Effector memory CD4-positive, alpha-beta T cell (primary cell): ENCODE results near the gene LAMA2.

Experiments
- DNase-seq, 3 donors: peaks; one replicate each; pipeline ENCODE4 v3.0.0-alpha.2; 2020
- H3K27ac ChIP-seq: 2 replicates; pipeline ENCODE4 v1.7.0; 2013; ENCODE audit warnings: mild to moderate bottlenecking, low read length, moderate library complexity; ENCODE audit not compliant: insufficient read depth, poor library complexity, severe bottlenecking
- H3K27me3 ChIP-seq: replicated peaks from 2 replicates; pipeline ENCODE4 v1.7.0; 2013; ENCODE audit warnings: mild to moderate bottlenecking, low read length; ENCODE audit not compliant: insufficient read depth, control insufficient read depth, poor library complexity, severe bottlenecking
- H3K36me3 ChIP-seq: 2 replicates; pipeline ENCODE4 v1.7.0; 2013; ENCODE audit warnings: mild to moderate bottlenecking, low read length, moderate library complexity; ENCODE audit not compliant: control insufficient read depth, insufficient read depth
- H3K4me1 ChIP-seq: 2 replicates; pipeline ENCODE4 v1.7.0; 2013; ENCODE audit warnings: low read length, mild to moderate bottlenecking; ENCODE audit not compliant: control insufficient read depth, insufficient read depth, poor library complexity, severe bottlenecking
- H3K4me3 ChIP-seq: 2 replicates; pipeline ENCODE4 v1.7.0; 2013; ENCODE audit warnings: low read length, low read depth, mild to moderate bottlenecking; ENCODE audit not compliant: insufficient read depth, poor library complexity, severe bottlenecking
- H3K9me3 ChIP-seq: 2 replicates; pipeline ENCODE4 v1.7.0; 2013; ENCODE audit warnings: mild to moderate bottlenecking, low read length, moderate library complexity; ENCODE audit not compliant: control insufficient read depth

The LAMA2 gene

DNA sequence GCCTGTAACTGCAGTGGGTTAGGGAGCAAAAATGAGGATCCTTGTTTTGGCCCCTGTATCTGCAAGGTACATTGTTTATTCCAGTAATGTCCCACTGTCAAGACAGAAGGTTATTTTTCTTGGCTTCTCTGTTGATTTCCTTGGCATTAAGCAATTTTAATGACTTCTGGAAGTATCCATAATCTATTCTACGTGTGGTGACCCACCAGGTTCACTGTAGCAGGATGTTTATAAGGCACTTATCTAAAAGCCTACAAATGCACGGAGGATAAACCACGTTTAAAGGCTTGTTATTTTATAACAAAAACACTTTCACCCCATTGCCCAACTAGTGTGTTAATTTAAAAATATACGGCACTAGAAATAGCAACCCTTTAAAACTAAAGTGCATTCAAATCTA is 294.9 kb downstream of the LAMA2 start:
- Histone ChIP-seq H3K36me3 (no peaks in the 10 kb centered on the region), H3K27ac (no peak overlapping the region), H3K4me1 (no peaks in the 10 kb centered on the region), H3K9me3 (no peaks in the 10 kb centered on the region), H3K27me3 (peaks cover 5% of the 10 kb centered on the region), H3K4me3 (no peak overlapping the region)
- DNase-seq, result no peak

DNA sequence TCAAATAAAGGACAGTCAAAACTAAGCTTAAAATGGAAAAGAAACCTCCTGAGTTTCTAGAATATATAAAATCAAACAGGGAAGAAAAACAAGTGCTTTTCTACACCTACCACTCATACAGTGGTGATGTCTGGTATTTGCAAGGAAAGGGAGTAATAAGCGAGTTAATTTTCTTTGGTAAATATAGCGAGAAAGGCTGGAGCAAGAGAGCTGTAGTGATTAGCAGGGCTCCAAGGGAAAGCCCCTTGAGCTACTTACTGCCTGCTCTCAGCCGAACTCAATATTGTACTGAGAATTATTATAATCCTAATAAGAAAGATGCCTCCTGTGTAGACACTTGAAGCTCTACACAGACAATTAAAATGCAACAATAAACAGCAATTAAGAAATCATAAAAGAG is 296.3 kb downstream of the LAMA2 start:
- Histone ChIP-seq H3K27ac (no peak overlapping the region), H3K4me1 (no peaks in the 10 kb centered on the region), H3K36me3 (no peaks in the 10 kb centered on the region), H3K4me3 (no peak overlapping the region), H3K27me3 (peaks cover 5% of the 10 kb centered on the region), H3K9me3 (no peaks in the 10 kb centered on the region)
- DNase-seq, result no peak

- no peak overlapping the region for H3K27ac ChIP-seq
- H3K36me3 ChIP-seq, result no peaks in the 10 kb centered on the region
- peaks cover 5% of the 10 kb centered on the region for H3K27me3 ChIP-seq
- no peak for DNase-seq
- H3K9me3 ChIP-seq, result no peaks in the 10 kb centered on the region
- no peak overlapping the region for H3K4me3 ChIP-seq
- H3K4me1 ChIP-seq, result no peaks in the 10 kb centered on the region
Measured at GRCh38 chr6:129181001-129181400, 298.1 kb downstream of the LAMA2 start.

DNA sequence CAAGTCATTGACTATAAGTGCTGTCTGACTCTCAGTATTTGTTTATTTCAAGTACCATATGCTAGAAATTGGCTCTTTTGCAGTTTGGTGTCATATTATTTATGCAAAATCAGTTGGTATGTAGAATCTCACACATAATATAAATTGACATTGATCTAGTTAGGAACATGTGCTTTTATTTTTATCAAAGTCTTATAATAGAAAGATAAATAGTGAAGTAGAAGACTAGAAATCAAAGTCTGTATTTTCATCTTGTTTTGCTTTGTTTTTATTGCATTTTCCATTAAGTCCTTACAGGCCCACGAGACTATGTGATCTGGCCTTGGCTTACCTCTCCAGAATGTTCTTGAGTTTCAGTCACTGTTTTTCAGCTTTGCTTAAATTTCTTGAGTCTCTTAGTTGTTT is 300.3 kb downstream of the LAMA2 start:
- H3K36me3 ChIP-seq, result no peaks in the 10 kb centered on the region
- no peak overlapping the region for H3K4me3 ChIP-seq
- H3K4me1 ChIP-seq, result no peaks in the 10 kb centered on the region
- H3K27me3 ChIP-seq, result no peaks in the 10 kb centered on the region
- H3K9me3 ChIP-seq, result no peaks in the 10 kb centered on the region
- no peak overlapping the region for H3K27ac ChIP-seq
- DNase-seq, result no peak

DNA sequence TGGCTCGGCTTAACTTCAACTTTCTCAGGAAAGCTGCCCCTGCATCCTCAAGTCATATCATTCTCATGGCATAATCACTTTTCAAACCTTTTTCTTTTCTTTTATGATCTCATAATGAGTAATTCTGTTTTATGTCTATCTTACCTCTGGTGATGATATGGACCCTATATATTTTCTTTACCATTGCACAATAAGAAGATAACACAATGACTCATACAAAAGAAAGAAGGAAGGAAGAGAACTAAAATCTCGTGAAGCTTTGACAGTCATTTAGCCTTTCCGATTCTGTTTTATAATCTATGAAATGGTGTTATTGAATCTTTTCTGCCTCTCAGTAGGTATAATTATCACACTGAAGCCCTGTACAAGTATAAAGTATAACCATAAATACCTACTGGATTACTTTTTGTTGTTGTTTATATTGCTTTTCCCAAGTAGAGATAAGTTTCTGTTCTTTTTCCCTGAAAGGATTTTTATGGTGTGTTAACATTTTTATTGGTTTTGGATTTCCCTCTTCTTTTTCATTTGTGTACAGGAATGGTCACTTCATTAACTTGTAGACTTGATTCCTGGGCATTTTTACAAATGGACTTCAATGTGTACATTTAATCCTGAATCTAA is 300.9 kb downstream of the LAMA2 start:
- Histone ChIP-seq H3K27me3 (no peaks in the 10 kb centered on the region), H3K27ac (no peak overlapping the region), H3K4me3 (no peak overlapping the region), H3K9me3 (no peaks in the 10 kb centered on the region), H3K4me1 (no peaks in the 10 kb centered on the region), H3K36me3 (no peaks in the 10 kb centered on the region)
- no peak for DNase-seq

- Histone ChIP-seq H3K4me1 (no peaks in the 10 kb centered on the region), H3K27ac (no peak overlapping the region)
- no peak for DNase-seq
Measured at GRCh38 chr6:129184324-129184723, 301.4 kb downstream of the LAMA2 start.

DNA sequence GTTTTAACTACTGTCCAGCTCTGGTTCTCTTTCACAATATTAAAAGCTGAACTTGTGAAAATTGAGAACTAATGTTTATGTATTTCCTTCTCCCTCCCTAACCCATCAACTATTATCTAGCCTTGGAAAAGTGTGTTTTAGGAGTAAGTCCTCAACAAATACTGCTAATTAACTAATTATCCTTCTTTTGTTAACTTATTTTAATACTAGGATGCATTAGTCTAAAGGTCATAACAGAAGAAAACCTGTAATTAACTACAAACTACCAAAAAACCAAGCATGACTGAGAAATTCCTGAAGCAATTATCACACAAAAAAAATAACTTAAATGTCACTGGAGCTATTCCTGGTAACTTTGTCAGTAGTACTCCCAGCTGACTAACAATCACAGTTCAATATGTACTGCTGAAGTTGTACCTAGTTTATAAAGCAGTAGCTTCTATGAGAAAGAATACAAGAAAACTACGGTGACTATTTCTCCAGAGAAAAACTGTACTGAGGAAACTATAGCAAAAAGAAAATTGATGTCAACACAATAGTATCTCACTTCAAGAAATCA is 301.9 kb downstream of the LAMA2 start:
- DNase-seq, result no peak
- H3K27ac ChIP-seq, result no peak overlapping the region
- H3K27me3 ChIP-seq, result no peaks in the 10 kb centered on the region
- no peak overlapping the region for H3K4me3 ChIP-seq
- no peaks in the 10 kb centered on the region for H3K9me3 ChIP-seq
- no peaks in the 10 kb centered on the region for H3K36me3 ChIP-seq
- H3K4me1 ChIP-seq, result no peaks in the 10 kb centered on the region

More at GRCh38 chr6:129184324-129184723, 301.4 kb downstream of the LAMA2 start:
- Histone ChIP-seq H3K27me3 (no peaks in the 10 kb centered on the region), H3K36me3 (no peaks in the 10 kb centered on the region), H3K4me3 (no peak overlapping the region), H3K9me3 (no peaks in the 10 kb centered on the region)

- no peak for DNase-seq
- Histone ChIP-seq H3K4me3 (no peak overlapping the region), H3K27me3 (no peaks in the 10 kb centered on the region), H3K27ac (no peak overlapping the region), H3K36me3 (no peaks in the 10 kb centered on the region), H3K9me3 (no peaks in the 10 kb centered on the region), H3K4me1 (no peaks in the 10 kb centered on the region)
Measured at GRCh38 chr6:129186988-129187387, 304.1 kb downstream of the LAMA2 start.

DNA sequence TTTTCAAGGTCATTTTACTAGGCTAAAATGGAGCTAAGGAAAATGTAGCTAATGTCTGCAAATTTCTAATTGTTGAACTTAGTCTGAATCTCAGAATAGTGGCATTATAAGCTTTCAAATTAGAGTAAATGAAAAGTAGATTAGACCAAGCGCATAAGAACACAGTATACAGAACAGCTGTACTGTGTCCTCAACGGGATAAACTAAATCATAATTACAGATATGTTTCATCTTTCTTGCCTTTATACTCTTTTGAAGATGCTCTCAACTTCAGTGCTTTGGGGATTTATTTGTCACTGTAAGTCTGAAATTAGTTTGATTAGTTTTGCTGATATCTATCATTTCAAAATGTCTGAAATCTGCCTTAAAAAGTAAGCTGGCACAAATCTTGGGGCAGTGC is 305.4 kb downstream of the LAMA2 start:
- Histone ChIP-seq H3K4me1 (no peaks in the 10 kb centered on the region), H3K9me3 (no peaks in the 10 kb centered on the region), H3K27me3 (no peaks in the 10 kb centered on the region), H3K4me3 (no peak overlapping the region), H3K36me3 (no peaks in the 10 kb centered on the region), H3K27ac (no peak overlapping the region)
- DNase-seq, result no peak

DNA sequence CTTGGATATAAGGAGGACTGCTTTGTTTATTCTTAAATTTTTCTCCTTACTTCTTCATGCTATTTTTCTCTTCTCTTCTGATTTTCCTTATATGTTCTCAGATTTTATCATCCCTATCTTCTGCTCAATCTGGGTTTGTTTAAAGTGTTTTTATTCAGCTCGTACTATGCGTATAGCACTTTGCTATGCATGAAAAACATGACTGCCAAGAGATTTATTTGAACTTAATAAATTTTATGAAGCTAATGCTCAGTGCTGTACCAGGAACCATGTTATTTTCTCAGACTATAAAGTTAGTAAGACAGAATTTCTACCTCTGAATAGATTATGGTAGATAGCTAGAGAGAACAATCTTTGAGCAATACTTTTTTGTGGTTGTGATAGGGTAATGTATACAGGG is 305.9 kb downstream of the LAMA2 start:
- Histone ChIP-seq H3K27ac (no peak overlapping the region), H3K36me3 (no peaks in the 10 kb centered on the region), H3K27me3 (no peaks in the 10 kb centered on the region), H3K4me1 (no peaks in the 10 kb centered on the region), H3K9me3 (no peaks in the 10 kb centered on the region), H3K4me3 (no peak overlapping the region)
- no peak for DNase-seq
